HEK293 (cell line): Measurements from ENCODE around the gene ARHGEF26.

Experiments
- KLF10 ChIP-seq: fragments of 450-650 bp; IDR thresholded peaks from 2 replicates; pipeline ENCODE4 v1.5.1; 2018; ENCODE audit warnings: missing biosample characterization, mild to moderate bottlenecking, missing genetic modification characterization
- ZBTB8A ChIP-seq: fragments of 450-650 bp; formaldehyde crosslinking; IDR thresholded peaks from 2 replicates; pipeline ENCODE4 v1.5.1; 2016; ENCODE audit warnings: missing biosample characterization, missing genetic modification characterization
- ZNF138 ChIP-seq: fragments of 450-650 bp; formaldehyde crosslinking; IDR thresholded peaks from 2 replicates; pipeline ENCODE4 v1.5.1; 2016; ENCODE audit warnings: missing biosample characterization, missing genetic modification characterization, borderline replicate concordance
- ZNF274 ChIP-seq, 2 experiments: fragments of 200-500 bp in 1 of 2; fragments of 450-650 bp in 1 of 2; sonication (Bioruptor generic) in 1 of 2; formaldehyde crosslinking in 1 of 2; IDR thresholded peaks; 2 replicates each; pipeline versions ENCODE4 v1.5.1 to v1.6.1; 2014 to 2016; ENCODE audit warnings: borderline replicate concordance in 1 of 2, inconsistent platforms in 1 of 2, low read length in 1 of 2, missing biosample characterization in 1 of 2, missing genetic modification characterization in 1 of 2
- ZNF311 ChIP-seq: fragments of 450-650 bp; formaldehyde crosslinking; IDR thresholded peaks from 2 replicates; pipeline ENCODE4 v1.5.1; 2017; ENCODE audit warnings: missing biosample characterization, missing genetic modification characterization, borderline replicate concordance
- ZNF335 ChIP-seq: fragments of 450-650 bp; formaldehyde crosslinking; conservative IDR thresholded peaks from 2 replicates; pipeline ENCODE4 v1.5.1; 2016; ENCODE audit warnings: missing biosample characterization, missing genetic modification characterization
- ZNF416 ChIP-seq: fragments of 450-650 bp; formaldehyde crosslinking; IDR thresholded peaks from 2 replicates; pipeline ENCODE4 v1.5.1; 2016; ENCODE audit warnings: missing biosample characterization, missing genetic modification characterization
- ZNF707 ChIP-seq: fragments of 450-650 bp; formaldehyde crosslinking; IDR thresholded peaks from 2 replicates; pipeline ENCODE4 v1.5.1; 2016; ENCODE audit warnings: missing biosample characterization, missing genetic modification characterization
- ZNF777 ChIP-seq: fragments of 450-650 bp; formaldehyde crosslinking; IDR thresholded peaks from 2 replicates; pipeline ENCODE4 v1.5.1; 2017; ENCODE audit warnings: missing biosample characterization, missing genetic modification characterization, borderline replicate concordance
- TF ChIP-seq, protein P1 (sequence below): fragments of 450-650 bp; formaldehyde crosslinking; IDR thresholded peaks from 2 replicates; pipeline ENCODE4 v1.5.1; 2016; ENCODE audit warnings: missing biosample characterization, missing genetic modification characterization
- TF ChIP-seq, protein P2 (sequence below): fragments of 450-650 bp; formaldehyde crosslinking; IDR thresholded peaks from 2 replicates; pipeline ENCODE4 v1.5.1; 2016; ENCODE audit warnings: missing biosample characterization, missing genetic modification characterization
- TF ChIP-seq, protein P3 (sequence below): fragments of 450-650 bp; formaldehyde crosslinking; conservative IDR thresholded peaks from 2 replicates; pipeline ENCODE4 v1.5.1; 2016; ENCODE audit warnings: low read depth, missing biosample characterization, missing genetic modification characterization

- TF ChIP-seq ZBTB8A = no peak
- TF ChIP-seq ZNF777 (tag by site-specific recombination) = no peak
- no peak for TF ChIP-seq ZNF138
- TF ChIP-seq ZNF416 (tag by site-specific recombination) = no peak
- TF ChIP-seq, protein P1, sequence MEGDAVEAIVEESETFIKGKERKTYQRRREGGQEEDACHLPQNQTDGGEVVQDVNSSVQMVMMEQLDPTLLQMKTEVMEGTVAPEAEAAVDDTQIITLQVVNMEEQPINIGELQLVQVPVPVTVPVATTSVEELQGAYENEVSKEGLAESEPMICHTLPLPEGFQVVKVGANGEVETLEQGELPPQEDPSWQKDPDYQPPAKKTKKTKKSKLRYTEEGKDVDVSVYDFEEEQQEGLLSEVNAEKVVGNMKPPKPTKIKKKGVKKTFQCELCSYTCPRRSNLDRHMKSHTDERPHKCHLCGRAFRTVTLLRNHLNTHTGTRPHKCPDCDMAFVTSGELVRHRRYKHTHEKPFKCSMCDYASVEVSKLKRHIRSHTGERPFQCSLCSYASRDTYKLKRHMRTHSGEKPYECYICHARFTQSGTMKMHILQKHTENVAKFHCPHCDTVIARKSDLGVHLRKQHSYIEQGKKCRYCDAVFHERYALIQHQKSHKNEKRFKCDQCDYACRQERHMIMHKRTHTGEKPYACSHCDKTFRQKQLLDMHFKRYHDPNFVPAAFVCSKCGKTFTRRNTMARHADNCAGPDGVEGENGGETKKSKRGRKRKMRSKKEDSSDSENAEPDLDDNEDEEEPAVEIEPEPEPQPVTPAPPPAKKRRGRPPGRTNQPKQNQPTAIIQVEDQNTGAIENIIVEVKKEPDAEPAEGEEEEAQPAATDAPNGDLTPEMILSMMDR (tag by site-specific recombination) = no peak
- TF ChIP-seq, protein P2, sequence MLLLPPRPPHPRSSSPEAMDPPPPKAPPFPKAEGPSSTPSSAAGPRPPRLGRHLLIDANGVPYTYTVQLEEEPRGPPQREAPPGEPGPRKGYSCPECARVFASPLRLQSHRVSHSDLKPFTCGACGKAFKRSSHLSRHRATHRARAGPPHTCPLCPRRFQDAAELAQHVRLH (tag by site-specific recombination) = no peak
- TF ChIP-seq ZNF335 (tag by site-specific recombination) = no peak
- TF ChIP-seq ZNF274 (IDR thresholded peaks at IDR 0.05; ENCODE audit: low read length) = no peak
- no peak for TF ChIP-seq ZNF274 (tag by site-specific recombination; IDR thresholded peaks at IDR 0.05; ENCODE audit: borderline replicate concordance)
- no peak for TF ChIP-seq ZNF707 (tag by site-specific recombination)
- no peak for TF ChIP-seq KLF10 (tag by site-specific recombination)
- no peak for TF ChIP-seq ZNF311
- TF ChIP-seq, protein P3, sequence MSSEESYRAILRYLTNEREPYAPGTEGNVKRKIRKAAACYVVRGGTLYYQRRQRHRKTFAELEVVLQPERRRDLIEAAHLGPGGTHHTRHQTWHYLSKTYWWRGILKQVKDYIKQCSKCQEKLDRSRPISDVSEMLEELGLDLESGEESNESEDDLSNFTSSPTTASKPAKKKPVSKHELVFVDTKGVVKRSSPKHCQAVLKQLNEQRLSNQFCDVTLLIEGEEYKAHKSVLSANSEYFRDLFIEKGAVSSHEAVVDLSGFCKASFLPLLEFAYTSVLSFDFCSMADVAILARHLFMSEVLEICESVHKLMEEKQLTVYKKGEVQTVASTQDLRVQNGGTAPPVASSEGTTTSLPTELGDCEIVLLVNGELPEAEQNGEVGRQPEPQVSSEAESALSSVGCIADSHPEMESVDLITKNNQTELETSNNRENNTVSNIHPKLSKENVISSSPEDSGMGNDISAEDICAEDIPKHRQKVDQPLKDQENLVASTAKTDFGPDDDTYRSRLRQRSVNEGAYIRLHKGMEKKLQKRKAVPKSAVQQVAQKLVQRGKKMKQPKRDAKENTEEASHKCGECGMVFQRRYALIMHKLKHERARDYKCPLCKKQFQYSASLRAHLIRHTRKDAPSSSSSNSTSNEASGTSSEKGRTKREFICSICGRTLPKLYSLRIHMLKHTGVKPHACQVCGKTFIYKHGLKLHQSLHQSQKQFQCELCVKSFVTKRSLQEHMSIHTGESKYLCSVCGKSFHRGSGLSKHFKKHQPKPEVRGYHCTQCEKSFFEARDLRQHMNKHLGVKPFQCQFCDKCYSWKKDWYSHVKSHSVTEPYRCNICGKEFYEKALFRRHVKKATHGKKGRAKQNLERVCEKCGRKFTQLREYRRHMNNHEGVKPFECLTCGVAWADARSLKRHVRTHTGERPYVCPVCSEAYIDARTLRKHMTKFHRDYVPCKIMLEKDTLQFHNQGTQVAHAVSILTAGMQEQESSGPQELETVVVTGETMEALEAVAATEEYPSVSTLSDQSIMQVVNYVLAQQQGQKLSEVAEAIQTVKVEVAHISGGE (tag by site-specific recombination) = no peak
Measured at GRCh38 chr3:154078672-154079071, 42.5 kb upstream of the ARHGEF26 start.
